ENCODE results near the gene ZFYVE21.

ZFYVE21 gene

GRCh38 chr14:103705504-103706284 lies 9.9 kb upstream of the ZFYVE21 start:
- TF ChIP-seq CTCF (IDR thresholded peaks at IDR 0.05; ENCODE audit: insufficient read depth, low read depth, low read length, missing control alignments) = no peak
- DNase-seq (ENCODE audit: low read depth) = no peak
- H3K4me3 ChIP-seq (ENCODE audit: low read depth, low read length) = no peak overlapping the region

- no peak for TF ChIP-seq CTCF (IDR thresholded peaks at IDR 0.05; ENCODE audit: insufficient read depth, low read depth, low read length, missing control alignments)
- H3K4me3 ChIP-seq (ENCODE audit: low read depth, low read length) = no peak overlapping the region
- no peak for DNase-seq (ENCODE audit: low read depth)
Observed at GRCh38 chr14:103706551-103707328, 8.9 kb upstream of the ZFYVE21 start.

- H3K4me3 ChIP-seq (ENCODE audit: low read depth, low read length) = no peak overlapping the region
- TF ChIP-seq CTCF (IDR thresholded peaks at IDR 0.05; ENCODE audit: insufficient read depth, low read depth, low read length, missing control alignments) = no peak
Observed at GRCh38 chr14:103707329-103708263, 8.0 kb upstream of the ZFYVE21 start.

GRCh38 chr14:103708750-103709187 lies 6.8 kb upstream of the ZFYVE21 start:
- H3K4me3 ChIP-seq (ENCODE audit: low read depth, low read length) = no peak overlapping the region
- no peak for DNase-seq (ENCODE audit: low read depth)
- TF ChIP-seq CTCF (IDR thresholded peaks at IDR 0.05; ENCODE audit: insufficient read depth, low read depth, low read length, missing control alignments) = no peak

More at GRCh38 chr14:103707329-103708263, 8.0 kb upstream of the ZFYVE21 start:
- DNase-seq (ENCODE audit: low read depth) = no peak

GRCh38 chr14:103709814-103710213 lies 5.8 kb upstream of the ZFYVE21 start:
- TF ChIP-seq CTCF (IDR thresholded peaks at IDR 0.05; ENCODE audit: insufficient read depth, low read depth, low read length, missing control alignments) = no peak
- no peak for DNase-seq (ENCODE audit: low read depth)
- no peak overlapping the region for H3K4me3 ChIP-seq (ENCODE audit: low read depth, low read length)

- no peak overlapping the region for H3K4me3 ChIP-seq (ENCODE audit: low read depth, low read length)
Observed at GRCh38 chr14:103710771-103711377, 4.7 kb upstream of the ZFYVE21 start.

More at GRCh38 chr14:103710771-103711377, 4.7 kb upstream of the ZFYVE21 start:
- no peak for DNase-seq (ENCODE audit: low read depth)
- no peak for TF ChIP-seq CTCF (IDR thresholded peaks at IDR 0.05; ENCODE audit: insufficient read depth, low read depth, low read length, missing control alignments)
